WTC11 (cell line): Measurements from ENCODE around the gene GLRA2. TPM values are rescaled to one million over a fixed set of nuclear protein-coding genes. Genes with fewer than 3 reads are reported as not detected.

Experiments
- ATAC-seq: fragments of 200-7000 bp; cut with Tn5 transposase; 2 replicates; pipeline ENCODE4 v1.10.0; 2021; ENCODE audit warnings: mild to moderate bottlenecking, moderate library complexity
- CTCF ChIA-PET: fragments of 300-600 bp; sonication (Branson Sonifier 250); formaldehyde crosslinking; loops from one replicate; lab custom pipeline; 2021; ENCODE audit warnings: antibody characterized with exemption; lab: Charles Lee
- POLR2A ChIA-PET: fragments of 350-600 bp; sonication (Branson Sonifier 250); formaldehyde crosslinking; loops from one replicate; lab custom pipeline; 2021; ENCODE audit warnings: antibody characterized with exemption; lab: Charles Lee
- DNase-seq: peaks from one replicate; pipeline ENCODE4 v3.0.0; 2021; ENCODE audit warnings: low spot score
- H3K27ac Mint-ChIP-seq: 2 replicates; pipeline ENCODE4 v1.8.0; 2021; ENCODE audit warnings: mixed read lengths
- H3K27me3 Mint-ChIP-seq: 2 replicates; pipeline ENCODE4 v1.8.0; 2021; ENCODE audit warnings: low read depth, mild to moderate bottlenecking, moderate library complexity, mixed read lengths
- H3K36me3 Mint-ChIP-seq: 2 replicates; pipeline ENCODE4 v1.8.0; 2021; ENCODE audit warnings: mixed read lengths
- H3K4me1 Mint-ChIP-seq: 2 replicates; pipeline ENCODE4 v1.8.0; 2022; ENCODE audit warnings: mixed read lengths
- H3K4me3 Mint-ChIP-seq: 2 replicates; pipeline ENCODE4 v1.8.0; 2021; ENCODE audit warnings: mild to moderate bottlenecking, moderate library complexity, mixed read lengths
- H3K9me3 Mint-ChIP-seq: 2 replicates; pipeline ENCODE4 v1.8.0; 2021; ENCODE audit warnings: mixed read lengths
- AR ChIP-seq: fragments of 250-450 bp; sonication (Bioruptor Pico); IDR thresholded peaks from 2 replicates; pipeline ENCODE4 v1.9.0; 2021; ENCODE audit warnings: mild to moderate bottlenecking
- CREB1 ChIP-seq: sonication (generic); formaldehyde crosslinking; IDR thresholded peaks from 2 replicates; pipeline ENCODE4 v1.8.0; 2023; ENCODE audit warnings: mild to moderate bottlenecking, missing genetic modification reagents
- ERG ChIP-seq: fragments of 250-450 bp; sonication (Bioruptor Pico); IDR thresholded peaks from 2 replicates; pipeline ENCODE4 v1.8.0; 2021; ENCODE audit warnings: mild to moderate bottlenecking
- FOXJ3 ChIP-seq: sonication (generic); formaldehyde crosslinking; IDR thresholded peaks from 2 replicates; pipeline ENCODE4 v1.9.0; 2021; ENCODE audit warnings: missing genetic modification reagents, mild to moderate bottlenecking, borderline replicate concordance
- FOXK1 ChIP-seq: sonication (generic); formaldehyde crosslinking; IDR thresholded peaks from 2 replicates; pipeline ENCODE4 v1.8.0; 2022; ENCODE audit warnings: mild to moderate bottlenecking, moderate library complexity, missing genetic modification reagents
- FOXP1 ChIP-seq: sonication (generic); formaldehyde crosslinking; IDR thresholded peaks from 2 replicates; pipeline ENCODE4 v1.8.0; 2022; ENCODE audit warnings: missing genetic modification reagents, mild to moderate bottlenecking, moderate library complexity, borderline replicate concordance
- GABPB1 ChIP-seq: sonication (generic); formaldehyde crosslinking; IDR thresholded peaks from 2 replicates; pipeline ENCODE4 v1.8.1; 2023; ENCODE audit warnings: mild to moderate bottlenecking, missing genetic modification reagents
- GRHL2 ChIP-seq: fragments of 250-450 bp; sonication (Bioruptor Pico); IDR thresholded peaks from 2 replicates; pipeline ENCODE4 v1.8.0; 2022; ENCODE audit warnings: mild to moderate bottlenecking, moderate library complexity; ENCODE audit not compliant: insufficient replicate concordance, severe bottlenecking
- JAZF1 ChIP-seq: fragments of 250-450 bp; sonication (Bioruptor Pico); IDR thresholded peaks from 2 replicates; pipeline ENCODE4 v1.9.0; 2021; ENCODE audit warnings: moderate library complexity, mild to moderate bottlenecking, inconsistent platforms
- KAT7 ChIP-seq: sonication (generic); formaldehyde crosslinking; IDR thresholded peaks from 2 replicates; pipeline ENCODE4 v1.8.1; 2023; ENCODE audit warnings: missing genetic modification reagents, mild to moderate bottlenecking, borderline replicate concordance
- NFATC4 ChIP-seq: fragments of 250-450 bp; sonication (Bioruptor Pico); IDR thresholded peaks from 2 replicates; pipeline ENCODE4 v1.9.0; 2021; ENCODE audit warnings: mild to moderate bottlenecking
- NR1H2 ChIP-seq: sonication (generic); formaldehyde crosslinking; IDR thresholded peaks from 2 replicates; pipeline ENCODE4 v1.9.0; 2021; ENCODE audit warnings: mild to moderate bottlenecking, moderate library complexity, missing genetic modification reagents
- OVOL2 ChIP-seq: fragments of 250-450 bp; sonication (Bioruptor Pico); IDR thresholded peaks from 2 replicates; pipeline ENCODE4 v1.9.0; 2021; ENCODE audit warnings: mild to moderate bottlenecking, borderline replicate concordance
- PRRX2 ChIP-seq: fragments of 250-450 bp; sonication (Bioruptor Pico); IDR thresholded peaks from 2 replicates; pipeline ENCODE4 v1.8.0; 2021; ENCODE audit warnings: mild to moderate bottlenecking
- TCF7 ChIP-seq: sonication (generic); formaldehyde crosslinking; IDR thresholded peaks from 2 replicates; pipeline ENCODE4 v1.8.0; 2022; ENCODE audit warnings: mild to moderate bottlenecking, low read depth, missing genetic modification reagents, moderate library complexity
- TEAD1 ChIP-seq: sonication (generic); formaldehyde crosslinking; IDR thresholded peaks from 2 replicates; pipeline ENCODE4 v1.8.0; 2022; ENCODE audit warnings: mild to moderate bottlenecking, missing genetic modification reagents
- TEAD4 ChIP-seq: sonication (generic); formaldehyde crosslinking; IDR thresholded peaks from 2 replicates; pipeline ENCODE4 v1.8.0; 2022; ENCODE audit warnings: mild to moderate bottlenecking, missing genetic modification reagents
- USF1 ChIP-seq: sonication (generic); formaldehyde crosslinking; IDR thresholded peaks from 2 replicates; pipeline ENCODE4 v1.8.0; 2022; ENCODE audit warnings: mild to moderate bottlenecking, missing genetic modification reagents
- ZNF219 ChIP-seq: sonication (generic); formaldehyde crosslinking; IDR thresholded peaks from 2 replicates; pipeline ENCODE4 v1.8.0; 2023; ENCODE audit warnings: missing genetic modification reagents, mild to moderate bottlenecking, borderline replicate concordance
- ZNF512 ChIP-seq: sonication (generic); formaldehyde crosslinking; IDR thresholded peaks from 2 replicates; pipeline ENCODE4 v1.8.1; 2022; ENCODE audit warnings: missing genetic modification reagents, borderline replicate concordance
- total RNA-seq: library from RNA; stranded (reverse); gene quantifications from 3 replicates; pipeline ENCODE4 v1.2.3, GENCODE V29; 2021
- TF ChIP-seq, protein P1 (sequence below): sonication (generic); formaldehyde crosslinking; IDR thresholded peaks from 2 replicates; pipeline ENCODE4 v1.8.0; 2022; ENCODE audit warnings: mild to moderate bottlenecking, missing genetic modification reagents
- TF ChIP-seq, protein P2 (sequence below): sonication (generic); formaldehyde crosslinking; IDR thresholded peaks from 2 replicates; pipeline ENCODE4 v1.8.1; 2023; ENCODE audit warnings: mild to moderate bottlenecking, missing genetic modification reagents, moderate library complexity
- TF ChIP-seq, protein P3 (sequence below): sonication (generic); formaldehyde crosslinking; IDR thresholded peaks from 2 replicates; pipeline ENCODE4 v1.8.1; 2022; ENCODE audit warnings: mild to moderate bottlenecking, moderate library complexity, missing genetic modification reagents
- TF ChIP-seq, protein P4 (sequence below): sonication (generic); formaldehyde crosslinking; IDR thresholded peaks from 2 replicates; pipeline ENCODE4 v1.8.1; 2023; ENCODE audit warnings: mild to moderate bottlenecking, missing genetic modification reagents

Gene GLRA2
- total RNA-seq, 1 experiment from 2014 or later, result not detected

DNA sequence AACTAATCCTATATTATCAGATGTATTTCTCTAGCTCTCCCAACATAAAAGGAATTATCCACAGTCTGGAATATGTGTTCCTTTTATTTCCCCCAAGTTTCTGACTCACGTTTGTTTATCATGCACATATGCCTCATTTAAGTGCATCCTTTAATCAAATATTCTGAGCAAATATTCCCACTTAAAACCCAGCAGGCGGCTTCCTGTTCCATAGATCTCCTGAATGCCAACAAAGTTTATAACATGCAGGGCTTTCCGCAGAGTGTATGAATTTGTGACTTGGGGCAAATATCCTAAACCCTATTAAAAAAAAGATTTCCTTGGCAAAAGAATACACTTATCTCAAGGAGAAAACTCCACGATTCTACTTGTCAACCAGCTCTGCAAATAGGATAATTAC is 16.9 kb downstream of the GLRA2 start (continued):
- TF ChIP-seq TEAD4, result no peak

DNA sequence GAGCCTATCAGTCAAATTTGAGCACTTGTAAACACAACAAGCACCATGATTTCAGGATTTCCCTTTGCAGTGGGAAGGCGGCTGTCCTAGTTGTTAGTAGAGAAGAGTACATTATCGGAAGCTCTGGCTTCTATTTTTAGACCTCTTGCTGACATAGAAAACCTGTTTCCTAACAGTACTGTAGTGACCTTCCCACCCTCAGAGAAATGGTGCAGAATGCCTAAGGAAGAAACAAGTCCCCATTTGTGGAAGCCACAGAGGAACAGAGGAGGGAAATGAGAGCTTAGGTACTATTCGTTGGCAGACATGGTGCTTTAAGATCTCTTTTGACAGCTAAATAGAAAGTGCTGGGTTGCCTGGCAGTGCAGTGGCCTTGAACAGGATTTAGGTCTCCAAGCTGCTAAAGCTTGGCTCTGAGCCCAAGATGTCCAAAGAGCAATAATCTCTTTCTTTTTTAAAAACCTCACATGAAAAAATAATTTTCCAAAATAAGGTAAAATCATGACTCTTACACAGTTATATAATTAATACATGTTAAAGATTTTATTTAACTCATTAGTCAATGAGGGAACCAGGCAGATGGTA is 24.9 kb downstream of the GLRA2 start:
- Mint-ChIP-seq H3K27ac (no peak overlapping the region), H3K36me3 (no peaks in the 10 kb centered on the region), H3K9me3 (peaks cover 5% of the 10 kb centered on the region), H3K4me1 (no peaks in the 10 kb centered on the region)
- ATAC-seq (no peak), DNase-seq (no peak)
- ChIA-PET POLR2A (no interaction called here), CTCF (no interaction called here)
- TF ChIP-seq, protein P1, sequence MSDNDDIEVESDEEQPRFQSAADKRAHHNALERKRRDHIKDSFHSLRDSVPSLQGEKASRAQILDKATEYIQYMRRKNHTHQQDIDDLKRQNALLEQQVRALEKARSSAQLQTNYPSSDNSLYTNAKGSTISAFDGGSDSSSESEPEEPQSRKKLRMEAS (CRISPR knock-in tag), result no peak
- TF ChIP-seq GRHL2 (CRISPR knock-in tag), result no peak
- no peak for TF ChIP-seq FOXJ3 (CRISPR knock-in tag)
- TF ChIP-seq USF1 (CRISPR knock-in tag), result no peak
- TF ChIP-seq CREB1 (CRISPR knock-in tag), result no peak
- TF ChIP-seq ZNF512 (CRISPR knock-in tag), result no peak
- TF ChIP-seq ZNF219 (CRISPR knock-in tag), result no peak
- TF ChIP-seq, protein P2, sequence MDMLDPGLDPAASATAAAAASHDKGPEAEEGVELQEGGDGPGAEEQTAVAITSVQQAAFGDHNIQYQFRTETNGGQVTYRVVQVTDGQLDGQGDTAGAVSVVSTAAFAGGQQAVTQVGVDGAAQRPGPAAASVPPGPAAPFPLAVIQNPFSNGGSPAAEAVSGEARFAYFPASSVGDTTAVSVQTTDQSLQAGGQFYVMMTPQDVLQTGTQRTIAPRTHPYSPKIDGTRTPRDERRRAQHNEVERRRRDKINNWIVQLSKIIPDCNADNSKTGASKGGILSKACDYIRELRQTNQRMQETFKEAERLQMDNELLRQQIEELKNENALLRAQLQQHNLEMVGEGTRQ (CRISPR knock-in tag), result no peak
- no peak for TF ChIP-seq AR (CRISPR knock-in tag)
- TF ChIP-seq NFATC4 (CRISPR knock-in tag), result no peak
- no peak for TF ChIP-seq OVOL2 (CRISPR knock-in tag)
- TF ChIP-seq, all 79 proteins: peak for 0
- no peak overlapping the region for H3K4me3 Mint-ChIP-seq
- no peaks in the 10 kb centered on the region for H3K27me3 Mint-ChIP-seq

- Mint-ChIP-seq H3K4me1 (peaks cover 8% of the 10 kb centered on the region), H3K4me3 (no peak overlapping the region), H3K36me3 (peaks cover 16% of the 10 kb centered on the region), H3K27me3 (0 out of 2 replicates have a peak, but pooled peaks cover 7% of the 10 kb centered on the region), H3K9me3 (peaks cover 33% of the 10 kb centered on the region), H3K27ac (no peak overlapping the region)
- POLR2A ChIA-PET, result no interaction called here
- CTCF ChIA-PET, result no interaction called here
- ATAC-seq (no peak), DNase-seq (no peak)
- TF ChIP-seq GABPB1, result no peak
- no peak for TF ChIP-seq TEAD1 (CRISPR knock-in tag)
- no peak for TF ChIP-seq PRRX2
- TF ChIP-seq, protein P3, sequence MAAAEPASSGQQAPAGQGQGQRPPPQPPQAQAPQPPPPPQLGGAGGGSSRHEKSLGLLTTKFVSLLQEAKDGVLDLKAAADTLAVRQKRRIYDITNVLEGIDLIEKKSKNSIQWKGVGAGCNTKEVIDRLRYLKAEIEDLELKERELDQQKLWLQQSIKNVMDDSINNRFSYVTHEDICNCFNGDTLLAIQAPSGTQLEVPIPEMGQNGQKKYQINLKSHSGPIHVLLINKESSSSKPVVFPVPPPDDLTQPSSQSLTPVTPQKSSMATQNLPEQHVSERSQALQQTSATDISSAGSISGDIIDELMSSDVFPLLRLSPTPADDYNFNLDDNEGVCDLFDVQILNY (CRISPR knock-in tag), result no peak
- no peak for TF ChIP-seq FOXK1 (CRISPR knock-in tag)
- TF ChIP-seq TCF7, result no peak
- no peak for TF ChIP-seq JAZF1 (CRISPR knock-in tag)
- no peak for TF ChIP-seq FOXP1 (CRISPR knock-in tag)
- TF ChIP-seq NR1H2 (CRISPR knock-in tag), result no peak
- TF ChIP-seq, protein P4, sequence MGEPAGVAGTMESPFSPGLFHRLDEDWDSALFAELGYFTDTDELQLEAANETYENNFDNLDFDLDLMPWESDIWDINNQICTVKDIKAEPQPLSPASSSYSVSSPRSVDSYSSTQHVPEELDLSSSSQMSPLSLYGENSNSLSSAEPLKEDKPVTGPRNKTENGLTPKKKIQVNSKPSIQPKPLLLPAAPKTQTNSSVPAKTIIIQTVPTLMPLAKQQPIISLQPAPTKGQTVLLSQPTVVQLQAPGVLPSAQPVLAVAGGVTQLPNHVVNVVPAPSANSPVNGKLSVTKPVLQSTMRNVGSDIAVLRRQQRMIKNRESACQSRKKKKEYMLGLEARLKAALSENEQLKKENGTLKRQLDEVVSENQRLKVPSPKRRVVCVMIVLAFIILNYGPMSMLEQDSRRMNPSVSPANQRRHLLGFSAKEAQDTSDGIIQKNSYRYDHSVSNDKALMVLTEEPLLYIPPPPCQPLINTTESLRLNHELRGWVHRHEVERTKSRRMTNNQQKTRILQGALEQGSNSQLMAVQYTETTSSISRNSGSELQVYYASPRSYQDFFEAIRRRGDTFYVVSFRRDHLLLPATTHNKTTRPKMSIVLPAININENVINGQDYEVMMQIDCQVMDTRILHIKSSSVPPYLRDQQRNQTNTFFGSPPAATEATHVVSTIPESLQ, result no peak
- TF ChIP-seq KAT7, result no peak
- no peak for TF ChIP-seq CREB1 (CRISPR knock-in tag)
- no peak for TF ChIP-seq ERG (CRISPR knock-in tag)
These were observed 34.7 kb downstream of the GLRA2 start for GRCh38 chrX:14564058-14564457.
